Fibroblast of lung (primary cell): Measurements from ENCODE around the gene ZFYVE28.

Experiments
- CTCF ChIP-seq, 2 donors: IDR thresholded peaks in 1 of 2; conservative IDR thresholded peaks in 1 of 2; 1 replicate in 1 of 2; 2 replicates in 1 of 2; pipeline ENCODE4 v1.5.1; 2011 to 2012; ENCODE audit warnings: low read length in 2 of 2, control low read depth in 1 of 2, inconsistent platforms in 1 of 2, low read depth in 1 of 2, mild to moderate bottlenecking in 1 of 2
- EZH2 ChIP-seq: IDR thresholded peaks from 2 replicates; pipeline ENCODE4 v1.5.1; 2012; ENCODE audit warnings: low read length, control low read depth, mild to moderate bottlenecking; ENCODE audit errors: missing control alignments

- no peak for TF ChIP-seq CTCF (conservative IDR thresholded peaks at IDR 0.05 in 1 of 2, IDR thresholded peaks at IDR 0.05 in 1 of 2; ENCODE audit: low read depth in 1 of 2, low read length in 2 of 2)
- TF ChIP-seq EZH2 = no peak
Observed at GRCh38 chr4:2443061-2443730, 24.8 kb upstream of the ZFYVE28 start.
